ENCODE measurements around the gene DHRS4L2.
"Not testable (repeated sequence)": the region's sequence is repeated elsewhere in the genome, so short reads cannot be mapped to it uniquely, and the experiment has no call there.

Gene DHRS4L2

GRCh38 chr14:23973178-23973577 is 15.6 kb upstream of the DHRS4L2 start:
- DNase-seq (ENCODE audit: low read depth), result not testable (repeated sequence)

DNA sequence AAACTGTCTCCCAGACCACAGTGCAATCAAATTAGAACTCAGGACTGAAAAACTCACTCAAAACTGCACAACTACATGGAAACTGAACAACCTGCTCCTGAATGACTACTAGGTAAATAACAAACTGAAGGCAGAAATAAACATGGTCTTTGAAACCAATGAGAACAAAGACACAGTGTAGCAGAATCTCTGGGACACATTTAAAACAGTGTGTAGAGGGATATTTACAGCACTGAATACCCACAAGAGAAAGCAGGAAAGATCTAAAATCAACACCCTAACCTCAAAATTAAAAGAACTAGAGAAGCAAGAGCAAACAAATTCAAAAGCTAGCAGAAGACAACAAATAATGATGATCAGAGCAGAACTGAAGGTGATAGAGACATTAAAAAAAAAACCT is 14.7 kb upstream of the DHRS4L2 start:
- DNase-seq (ENCODE audit: low read depth), result not testable (repeated sequence)

DNA sequence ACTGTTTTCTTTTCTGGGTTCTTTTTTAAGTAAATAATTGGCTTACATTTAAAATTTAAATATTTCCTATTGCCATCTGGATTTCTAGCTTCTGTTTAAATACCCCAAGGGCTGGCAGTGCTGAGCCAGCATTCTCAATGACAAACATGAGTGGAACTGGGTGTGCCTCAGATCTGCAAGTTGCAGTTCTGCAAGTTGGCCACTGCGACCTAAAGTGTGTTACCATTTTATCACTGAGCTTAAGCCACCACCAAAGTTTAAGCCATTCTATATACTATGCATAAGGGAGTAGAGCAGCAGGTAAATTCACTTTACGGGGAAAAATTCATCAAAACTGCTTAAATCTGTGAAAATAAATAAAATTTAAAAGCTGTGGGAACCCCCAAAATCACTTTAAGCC is 11.5 kb upstream of the DHRS4L2 start:
- DNase-seq (ENCODE audit: low read depth), result not testable (repeated sequence)

DNA sequence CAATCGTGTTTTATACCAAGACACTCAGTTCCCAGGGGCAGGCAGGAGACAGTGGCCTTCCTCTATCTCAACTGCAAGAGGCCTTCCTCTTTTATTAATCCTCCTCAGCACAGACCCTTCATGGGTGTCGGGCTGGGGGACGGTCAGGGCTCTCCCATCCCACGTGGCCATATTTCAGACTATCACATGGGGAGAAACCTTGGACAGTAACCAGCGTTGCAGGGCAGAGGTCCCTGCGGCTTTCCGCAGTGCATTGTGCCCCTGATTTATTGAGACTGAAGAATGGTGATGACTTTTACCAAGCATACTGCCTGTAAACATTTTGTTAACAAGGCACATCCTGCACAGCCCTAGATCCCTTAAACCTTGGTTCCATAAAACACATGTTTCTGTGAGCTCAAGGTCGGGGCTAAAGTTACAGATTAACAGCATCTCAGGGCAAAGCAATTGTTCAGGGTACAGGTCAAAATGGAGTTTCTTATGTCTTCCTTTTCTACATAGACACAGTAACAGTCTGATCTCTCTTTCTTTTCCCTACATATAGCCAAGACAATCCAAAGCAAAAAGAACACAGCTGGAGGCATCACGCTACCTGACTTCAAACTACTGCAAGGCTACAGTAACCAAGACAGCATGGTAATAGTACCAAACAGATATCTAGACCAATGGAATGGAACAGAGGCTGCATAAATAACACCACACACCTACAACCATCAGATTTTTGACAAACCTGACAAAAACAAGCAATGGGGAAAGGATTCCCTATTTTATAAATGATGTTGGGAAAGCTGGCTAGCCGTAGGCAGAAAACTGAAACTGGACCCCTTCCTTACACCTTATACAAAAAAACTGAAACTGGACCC is 6.5 kb upstream of the DHRS4L2 start:
- not testable (repeated sequence) for DNase-seq (ENCODE audit: low read depth)

GRCh38 chr14:23984891-23985602 is 3.7 kb upstream of the DHRS4L2 start:
- DNase-seq (ENCODE audit: low read depth), result peak; percentile 73

- not testable (repeated sequence) for DNase-seq (ENCODE audit: low read depth)
Observed at GRCh38 chr14:23988223-23988606, 514 bp upstream of the DHRS4L2 start.

GRCh38 chr14:23989734-23990445 is 1.2 kb downstream of the DHRS4L2 start:
- not testable (repeated sequence) for DNase-seq (ENCODE audit: low read depth)

DNA sequence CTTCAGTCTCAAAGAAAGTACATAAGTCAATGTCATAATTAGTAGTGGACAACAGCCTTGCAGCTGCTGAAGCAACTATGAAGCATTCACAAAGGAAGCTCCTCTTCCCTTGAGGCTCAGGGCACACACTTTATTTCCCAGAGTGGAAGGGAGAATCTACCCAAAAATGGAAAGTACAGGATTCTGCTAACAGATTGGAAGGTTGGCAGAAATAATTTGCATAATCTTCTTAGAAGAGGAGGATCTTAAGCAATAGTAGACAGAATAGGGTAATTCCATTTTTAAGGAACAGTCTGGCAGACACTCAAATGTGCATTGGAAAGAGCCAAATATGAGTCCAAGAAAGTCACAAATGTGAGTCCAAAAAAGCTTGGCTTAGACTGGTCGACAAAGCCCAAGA is 2.2 kb downstream of the DHRS4L2 start:
- not testable (repeated sequence) for DNase-seq (ENCODE audit: low read depth)

- DNase-seq (ENCODE audit: low read depth), result not testable (repeated sequence)
Observed at GRCh38 chr14:23993042-23993441, 4.3 kb downstream of the DHRS4L2 start.

DNA sequence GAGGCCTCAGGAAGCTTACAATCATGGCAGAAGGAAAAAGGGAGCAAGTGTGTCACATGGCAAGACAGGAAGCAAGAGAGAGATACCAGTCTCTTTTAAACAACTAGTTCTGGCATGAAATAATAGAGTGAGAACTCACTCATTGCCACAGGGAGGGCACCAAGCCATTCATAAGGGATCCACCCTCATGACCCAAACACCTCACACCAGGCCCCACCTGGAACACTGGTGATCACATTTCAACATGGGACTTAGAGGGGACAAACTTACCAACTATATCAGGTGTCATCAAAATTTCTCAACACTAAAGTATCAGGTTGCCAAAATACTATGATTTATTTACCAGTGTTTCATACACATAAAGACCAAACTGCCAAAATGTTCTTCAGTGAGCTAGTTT is 7.3 kb downstream of the DHRS4L2 start:
- not testable (repeated sequence) for DNase-seq (ENCODE audit: low read depth)

DNA sequence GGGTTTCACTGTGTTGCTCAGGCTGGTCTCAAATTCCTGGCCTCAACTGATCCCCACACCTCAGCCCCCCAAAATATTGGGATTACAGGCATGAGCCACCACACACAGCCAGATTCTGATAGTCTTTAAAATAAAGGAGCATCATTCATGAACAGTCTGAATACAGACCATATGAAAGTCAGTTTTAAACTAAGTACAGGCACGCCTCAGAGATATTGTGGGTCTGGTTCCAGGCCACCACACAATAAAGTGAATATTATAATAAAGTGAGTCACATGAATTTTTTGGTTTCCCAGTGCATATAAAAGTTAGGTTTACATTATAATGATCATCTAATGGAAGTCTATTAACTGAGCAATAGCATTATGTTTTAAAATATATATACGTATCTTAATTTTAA is 8.1 kb downstream of the DHRS4L2 start:
- DNase-seq (ENCODE audit: low read depth), result not testable (repeated sequence)

DNA sequence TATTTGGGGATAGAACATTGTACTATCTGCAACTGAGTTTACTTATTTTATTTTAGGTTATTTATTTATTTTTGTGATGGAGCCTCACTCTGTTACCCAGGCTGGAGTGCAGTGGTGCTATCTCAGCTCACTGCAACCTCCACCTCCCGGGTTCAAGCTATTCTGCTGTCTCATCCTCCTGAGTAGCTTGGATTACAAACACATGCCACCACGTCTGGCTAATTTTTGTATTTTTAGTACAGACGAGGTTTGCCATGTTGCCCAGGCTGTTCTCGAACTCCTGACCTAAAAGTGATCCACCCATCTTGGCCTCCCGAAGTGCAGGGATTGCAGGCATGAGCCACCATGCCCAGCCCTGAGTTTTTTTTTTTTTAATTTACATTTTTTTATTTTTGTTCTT is 10.9 kb downstream of the DHRS4L2 start:
- DNase-seq (ENCODE audit: low read depth), result not testable (repeated sequence)

- not testable (repeated sequence) for DNase-seq (ENCODE audit: low read depth)
Observed at GRCh38 chr14:24001078-24001477, 12.3 kb downstream of the DHRS4L2 start.

GRCh38 chr14:24001679-24002078 is 12.9 kb downstream of the DHRS4L2 start:
- not testable (repeated sequence) for DNase-seq (ENCODE audit: low read depth)

DNA sequence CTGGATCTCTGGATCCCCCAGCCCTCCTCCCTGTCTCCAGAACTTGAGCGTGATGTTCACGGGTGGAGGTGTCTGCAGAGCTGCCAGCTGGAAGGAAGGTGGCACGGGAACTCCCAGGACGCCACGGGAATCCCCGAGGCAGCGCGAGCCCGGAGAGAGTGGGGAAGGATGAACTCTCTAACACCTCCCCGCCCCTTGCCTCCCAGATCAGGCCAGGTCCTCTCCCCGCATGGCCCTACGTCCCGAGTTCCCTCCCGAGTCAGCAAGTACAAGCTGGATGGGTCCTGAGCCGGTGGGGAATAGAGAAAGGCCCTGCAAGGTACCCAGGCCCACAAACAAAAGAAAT is 17.7 kb downstream of the DHRS4L2 start:
- DNase-seq (ENCODE audit: low read depth), result not testable (repeated sequence)

GRCh38 chr14:24006817-24007652 is 18.3 kb downstream of the DHRS4L2 start:
- not testable (repeated sequence) for DNase-seq (ENCODE audit: low read depth)

GRCh38 chr14:24011051-24011450 is 22.3 kb downstream of the DHRS4L2 start:
- no peak for DNase-seq (ENCODE audit: low read depth)

- DNase-seq (ENCODE audit: low read depth), result not testable (repeated sequence)
Observed at GRCh38 chr14:24012726-24013273, 24.1 kb downstream of the DHRS4L2 start.

DNA sequence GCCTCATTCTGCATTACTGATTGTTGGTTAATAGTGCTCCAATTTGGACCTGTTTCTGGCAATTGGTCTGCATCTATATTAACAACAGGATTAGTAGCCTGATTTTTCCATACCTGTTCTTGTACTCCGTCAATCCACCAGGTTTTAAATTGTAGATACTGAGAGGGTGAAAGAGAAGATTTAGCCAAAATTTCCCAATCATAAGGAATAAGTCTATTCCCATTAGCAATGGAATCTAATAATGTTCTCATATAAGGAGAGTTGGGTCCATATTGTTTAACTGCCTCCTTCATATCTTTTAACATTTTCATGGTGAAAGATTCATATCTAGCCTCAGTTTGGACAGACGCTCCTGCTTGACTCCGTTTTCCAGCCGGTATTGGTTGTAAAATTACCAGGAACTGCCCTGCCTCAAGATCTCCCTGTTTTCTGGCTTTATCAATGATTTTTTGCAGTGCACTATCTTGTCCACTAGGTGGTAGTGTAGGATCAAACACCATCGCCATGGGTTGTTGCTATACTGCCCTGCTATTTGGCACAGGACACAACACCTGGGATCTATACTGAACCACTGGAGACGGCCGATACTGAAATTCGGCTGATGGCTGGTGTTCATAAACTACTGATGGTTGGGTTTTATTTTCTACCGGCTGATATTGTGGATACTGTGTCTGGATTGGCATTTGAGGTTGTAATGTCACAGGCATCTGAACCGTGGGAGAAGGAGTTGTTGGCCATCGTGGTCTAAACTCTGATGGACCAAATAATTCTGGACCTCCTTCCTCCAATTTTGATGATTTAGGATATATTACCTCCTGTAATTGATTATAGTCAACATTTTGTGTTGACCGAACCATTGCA is 25.2 kb downstream of the DHRS4L2 start:
- DNase-seq (ENCODE audit: low read depth), result peak; percentile 34

GRCh38 chr14:24015745-24016144 is 27.0 kb downstream of the DHRS4L2 start:
- not testable (repeated sequence) for DNase-seq (ENCODE audit: low read depth)
